NT2/D1 (cell line): ENCODE measurements around the gene CDC20.

Experiments
- SUZ12 ChIP-seq: IDR thresholded peaks from 2 replicates; pipeline ENCODE4 v1.6.1; 2011; ENCODE audit not compliant: insufficient read length, insufficient read depth; ENCODE audit errors: extremely low read depth
- YY1 ChIP-seq: IDR thresholded peaks from 2 replicates; pipeline ENCODE4 v1.6.1; 2011; ENCODE audit not compliant: insufficient read length, insufficient read depth
- ZNF274 ChIP-seq: IDR thresholded peaks from 2 replicates; pipeline ENCODE4 v1.6.1; 2011; ENCODE audit warnings: mild to moderate bottlenecking, low read depth, low read length

DNA sequence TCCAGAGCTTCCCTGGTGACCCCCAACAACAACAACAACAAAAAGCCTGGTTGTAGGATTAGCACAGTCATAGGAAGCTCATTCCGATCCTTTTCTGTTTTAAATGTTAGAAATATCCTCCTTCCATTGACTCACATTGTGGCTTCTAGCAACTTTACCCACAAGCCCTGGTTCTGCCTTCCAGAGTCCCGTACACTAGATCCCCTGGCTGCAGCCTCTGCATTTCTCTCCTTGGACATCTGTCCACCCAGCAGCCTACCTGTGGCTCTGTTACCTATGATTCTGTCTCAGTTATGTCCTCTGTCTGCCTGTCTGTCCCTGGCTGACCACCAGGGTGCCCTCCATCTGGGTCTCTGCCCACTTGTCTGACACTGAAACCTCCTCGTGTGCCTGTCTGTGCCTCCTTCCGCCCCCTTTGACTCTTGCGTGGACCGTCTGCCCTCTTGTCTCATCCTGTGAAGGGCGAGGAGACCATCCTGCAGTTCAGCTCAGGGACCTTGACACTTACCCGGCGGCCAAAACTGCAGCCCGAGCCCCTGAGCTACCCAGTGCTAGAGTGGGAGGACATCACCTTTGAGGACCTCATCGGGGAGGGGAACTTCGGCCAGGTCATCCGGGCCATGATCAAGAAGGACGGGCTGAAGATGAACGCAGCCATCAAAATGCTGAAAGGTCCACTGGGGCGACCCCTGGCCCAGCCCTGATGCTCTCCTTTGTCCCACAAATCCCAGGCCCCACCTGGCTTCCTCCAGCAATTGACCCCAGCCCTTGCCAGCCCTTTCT lies 41.9 kb upstream of the CDC20 start:
- no peak for TF ChIP-seq ZNF274
- no peak for TF ChIP-seq YY1
- no peak for TF ChIP-seq SUZ12
